HUES48 (cell line): Measurements from ENCODE around the gene TGFB3.
"Not testable (repeated sequence)": the region's sequence is repeated elsewhere in the genome, so short reads cannot be mapped to it uniquely, and the experiment has no call there.

Experiments used
- H3K27ac ChIP-seq: one replicate; pipeline ENCODE4 v1.7.0; 2013; ENCODE audit warnings: low read depth, low read length, inconsistent platforms
- H3K27me3 ChIP-seq: 2 replicates; pipeline ENCODE4 v1.6.1; 2013; ENCODE audit warnings: mild to moderate bottlenecking, low read length; ENCODE audit not compliant: control insufficient read depth, insufficient read depth
- H3K36me3 ChIP-seq: 2 replicates; pipeline ENCODE4 v1.6.1; 2013; ENCODE audit warnings: low read length; ENCODE audit not compliant: control insufficient read depth, insufficient read depth
- H3K4me1 ChIP-seq: 2 replicates; pipeline ENCODE4 v1.6.1; 2013; ENCODE audit warnings: mild to moderate bottlenecking, low read length; ENCODE audit not compliant: control insufficient read depth, insufficient read depth
- H3K4me3 ChIP-seq: 2 replicates; pipeline ENCODE4 v1.5.1; 2013; ENCODE audit warnings: mild to moderate bottlenecking, low read depth, low read length
- H3K9ac ChIP-seq: 2 replicates; pipeline ENCODE4 v1.6.1; 2013; ENCODE audit warnings: mild to moderate bottlenecking, low read depth, low read length, moderate library complexity
- H3K9me3 ChIP-seq: 2 replicates; pipeline ENCODE4 v1.6.1; 2013; ENCODE audit warnings: low read length; ENCODE audit not compliant: control insufficient read depth, insufficient read depth

Gene TGFB3

DNA sequence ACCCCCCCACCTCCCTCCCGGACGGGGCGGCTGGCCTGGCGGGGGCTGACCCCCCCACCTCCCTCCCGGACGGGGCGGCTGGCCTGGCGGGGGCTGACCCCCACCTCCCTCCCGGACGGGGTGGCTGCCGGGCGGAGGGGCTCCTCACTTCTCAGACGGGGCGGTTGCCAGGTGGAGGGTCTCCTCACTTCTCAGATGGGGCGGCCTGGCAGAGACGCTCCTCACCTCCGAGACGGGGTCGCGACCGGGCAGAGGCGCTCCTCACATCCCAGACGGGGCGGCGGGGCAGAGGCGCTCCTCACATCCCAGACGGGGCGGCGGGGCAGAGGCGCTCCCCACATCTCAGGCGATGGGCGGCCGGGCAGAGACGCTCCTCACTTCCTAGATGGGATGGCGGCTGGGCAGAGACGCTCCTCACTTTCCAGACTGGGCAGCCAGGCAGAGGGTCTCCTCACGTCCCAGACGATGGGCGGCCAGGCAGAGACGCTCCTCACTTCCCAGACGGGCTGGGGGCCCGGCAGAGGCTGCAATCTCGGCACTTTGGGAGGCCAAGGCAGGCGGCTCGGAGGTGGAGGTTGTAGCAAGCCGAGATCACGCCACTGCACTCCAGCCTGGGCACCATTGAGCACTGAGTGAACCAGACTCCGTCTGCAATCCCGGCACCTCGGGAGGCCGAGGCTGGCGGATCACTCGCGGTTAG is 56.5 kb downstream of the TGFB3 start:
- not testable (repeated sequence) for H3K27ac ChIP-seq

DNA sequence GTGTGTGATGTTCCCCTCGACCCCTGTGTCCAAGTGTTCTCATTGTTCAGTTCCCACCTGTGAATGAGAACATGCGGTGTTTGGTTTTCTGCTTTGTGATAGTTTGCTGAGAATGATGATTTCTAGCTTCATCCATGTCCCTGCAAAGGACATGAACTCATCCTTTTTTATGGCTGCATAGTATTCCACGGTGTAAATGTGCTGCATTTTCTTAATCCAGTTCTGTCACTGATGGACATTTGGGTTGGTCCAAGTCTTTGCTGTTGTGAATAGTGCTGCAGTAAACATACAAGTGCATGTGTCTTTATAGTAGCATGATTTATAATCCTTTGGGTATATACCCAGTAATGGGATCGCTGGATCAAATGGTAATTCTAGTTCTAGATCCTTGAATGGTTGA is 61.4 kb downstream of the TGFB3 start:
- not testable (repeated sequence) for H3K9ac ChIP-seq, H3K27me3 ChIP-seq, H3K36me3 ChIP-seq, H3K4me3 ChIP-seq, H3K27ac ChIP-seq, H3K9me3 ChIP-seq
- H3K4me1 ChIP-seq, result peaks cover 13% of the 10 kb centered on the region

More for the DNA sequence above, 56.5 kb downstream of the TGFB3 start:
- H3K27me3 ChIP-seq, H3K4me3 ChIP-seq, H3K36me3 ChIP-seq, H3K9ac ChIP-seq, H3K4me1 ChIP-seq, H3K9me3 ChIP-seq: not testable (repeated sequence)

DNA sequence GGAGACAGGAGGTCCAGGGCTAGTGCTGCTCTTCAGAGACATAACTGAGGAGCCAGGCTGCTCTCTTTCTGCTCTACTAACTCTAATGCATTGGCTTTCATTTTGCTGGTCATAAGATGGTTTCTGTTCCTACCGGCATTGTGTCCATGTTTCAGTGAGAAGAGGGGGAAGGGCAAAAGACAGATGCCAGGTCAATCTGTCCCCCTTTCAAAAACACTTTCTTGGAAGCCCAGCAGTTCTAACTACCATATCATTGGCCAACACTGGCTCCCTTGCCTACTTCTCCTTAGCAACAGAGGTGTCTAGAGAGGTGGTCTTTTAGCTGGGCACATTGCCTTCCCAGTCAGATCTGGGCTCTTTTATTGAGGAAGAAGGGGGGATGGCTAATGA is 63.9 kb downstream of the TGFB3 start:
- Histone ChIP-seq H3K9ac (no peak overlapping the region), H3K4me1 (peaks cover 13% of the 10 kb centered on the region), H3K9me3 (no peaks in the 10 kb centered on the region)

DNA sequence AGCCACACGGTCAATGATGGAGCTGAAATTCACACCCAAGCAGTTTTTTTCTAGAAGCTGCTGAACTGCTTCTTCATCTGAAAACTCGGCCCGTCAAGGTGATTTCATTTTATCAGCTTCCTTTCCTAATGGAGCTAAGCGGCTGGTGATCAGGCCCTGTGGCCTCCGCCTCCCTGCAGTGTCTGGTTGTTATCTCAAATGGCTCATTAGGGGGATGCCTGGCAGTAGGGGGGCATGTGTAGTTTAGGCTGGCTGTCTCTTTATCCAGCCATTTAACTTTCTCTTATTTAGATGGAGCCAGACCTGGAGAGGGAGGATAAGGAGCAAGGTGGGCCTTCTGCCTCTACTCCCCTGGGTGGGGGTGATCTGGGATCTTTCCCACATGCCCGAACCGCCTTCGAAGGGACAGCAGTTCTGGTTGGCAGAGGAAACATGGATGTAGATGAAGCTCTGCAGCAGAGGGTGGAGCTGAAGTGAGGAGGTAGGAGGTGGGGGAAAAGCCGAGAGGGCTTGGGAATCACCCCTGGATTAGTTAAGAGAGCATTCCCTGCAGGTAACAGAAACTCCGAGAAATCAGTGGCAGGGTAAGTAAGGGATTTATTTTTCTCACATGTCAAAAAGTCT is 64.4 kb downstream of the TGFB3 start:
- H3K4me3 ChIP-seq, result no peak overlapping the region
- H3K27ac ChIP-seq, result peak overlapping the region; percentile 45
- peaks cover 13% of the 10 kb centered on the region for H3K4me1 ChIP-seq
- no peaks in the 10 kb centered on the region for H3K9me3 ChIP-seq
- H3K36me3 ChIP-seq, result no peaks in the 10 kb centered on the region
- H3K9ac ChIP-seq, result no peak overlapping the region
- no peaks in the 10 kb centered on the region for H3K27me3 ChIP-seq

More for the DNA sequence above, 63.9 kb downstream of the TGFB3 start:
- H3K36me3 ChIP-seq, result no peaks in the 10 kb centered on the region
- no peak overlapping the region for H3K27ac ChIP-seq
- H3K27me3 ChIP-seq, result no peaks in the 10 kb centered on the region
- H3K4me3 ChIP-seq, result no peak overlapping the region

DNA sequence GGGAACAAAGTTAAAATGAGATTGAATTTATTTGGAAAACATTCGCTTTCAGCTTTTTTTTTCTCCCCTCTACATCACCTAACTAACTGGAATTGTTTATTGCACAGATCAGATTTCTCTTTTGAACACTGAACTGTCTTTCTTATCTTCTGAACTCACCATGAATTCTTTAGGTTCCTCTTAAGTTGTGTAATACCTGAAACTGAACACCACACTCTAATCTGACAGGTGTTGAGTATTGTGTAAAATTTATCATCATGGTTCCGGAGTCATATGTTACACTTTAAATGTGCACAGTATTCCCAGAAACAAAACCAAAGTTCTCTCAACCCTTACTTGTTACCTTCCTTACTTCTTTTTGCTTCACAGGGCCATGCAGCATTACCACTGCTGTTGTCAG is 66.8 kb downstream of the TGFB3 start:
- Histone ChIP-seq H3K27ac (no peak overlapping the region), H3K4me1 (peaks cover 29% of the 10 kb centered on the region), H3K9me3 (no peaks in the 10 kb centered on the region), H3K36me3 (no peaks in the 10 kb centered on the region; the same call in 1 of the 2 replicates), H3K9ac (no peak overlapping the region), H3K4me3 (no peak overlapping the region), H3K27me3 (no peaks in the 10 kb centered on the region)

DNA sequence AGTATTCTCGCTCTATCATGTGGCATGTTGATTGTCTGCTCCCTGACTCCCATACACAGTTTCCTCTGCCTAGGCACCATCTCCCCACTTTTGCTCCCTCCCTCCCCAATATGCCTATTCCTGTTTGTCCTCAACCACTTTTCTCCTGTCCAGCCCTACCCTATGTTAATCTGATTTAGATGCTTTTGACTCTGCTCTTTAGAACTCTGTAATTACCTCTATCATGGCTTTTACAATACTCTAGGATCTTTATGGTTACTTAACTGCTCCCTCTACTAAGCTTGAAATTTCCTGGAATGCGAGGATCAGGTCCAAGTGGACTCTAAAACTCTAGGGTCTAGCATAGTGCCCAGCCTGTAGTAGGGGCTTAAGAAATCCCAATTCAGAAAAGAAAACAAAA is 68.6 kb downstream of the TGFB3 start:
- Histone ChIP-seq H3K9ac (no peak overlapping the region), H3K27me3 (no peaks in the 10 kb centered on the region), H3K4me1 (peaks cover 28% of the 10 kb centered on the region), H3K4me3 (no peak overlapping the region), H3K9me3 (no peaks in the 10 kb centered on the region), H3K36me3 (no peaks in the 10 kb centered on the region; the same call in 1 of the 2 replicates), H3K27ac (no peak overlapping the region)

DNA sequence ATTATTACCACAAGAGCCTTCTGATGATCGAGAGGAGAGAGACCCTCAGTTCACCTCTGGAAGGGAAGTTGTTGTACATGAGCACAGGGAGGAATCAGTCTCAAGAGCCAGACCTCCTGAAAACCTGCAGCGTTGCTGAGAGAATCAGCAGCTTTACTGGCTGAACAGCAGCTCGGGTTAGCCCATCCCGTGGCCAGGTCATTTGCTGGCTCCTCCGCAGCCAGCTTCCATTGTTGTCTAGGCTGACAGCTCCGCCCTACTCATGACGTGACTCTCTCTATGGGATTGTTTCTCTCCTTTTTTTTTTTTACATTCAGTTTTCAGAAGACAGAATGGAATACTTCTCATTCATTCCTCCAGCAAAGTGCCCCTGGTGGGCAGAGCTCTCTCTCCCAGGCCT is 69.9 kb downstream of the TGFB3 start:
- Histone ChIP-seq H3K9me3 (no peaks in the 10 kb centered on the region), H3K9ac (no peak overlapping the region), H3K4me3 (no peak overlapping the region), H3K36me3 (no peaks in the 10 kb centered on the region; the same call in 1 of the 2 replicates), H3K27ac (peak overlapping the region; percentile 49), H3K4me1 (peaks cover 18% of the 10 kb centered on the region), H3K27me3 (no peaks in the 10 kb centered on the region)

DNA sequence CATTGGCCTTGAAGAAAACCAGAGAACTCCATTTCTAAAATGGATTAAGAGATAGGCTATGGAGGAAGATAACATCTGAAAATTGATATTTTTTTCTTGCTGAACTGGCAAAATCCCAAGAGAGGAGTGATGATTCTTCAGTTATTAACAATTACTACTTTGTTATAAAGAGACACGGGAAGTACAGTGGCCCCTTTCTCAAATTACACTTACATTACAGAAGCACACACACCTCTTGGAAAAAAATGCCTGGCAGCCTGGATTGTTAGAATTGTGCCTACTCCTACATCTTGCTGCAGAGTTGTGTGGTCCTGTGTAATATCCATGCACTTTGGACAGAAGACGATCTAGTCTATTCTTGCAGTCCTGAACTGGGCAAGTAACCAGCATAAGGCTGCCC is 71.7 kb downstream of the TGFB3 start:
- H3K9ac ChIP-seq, result no peak overlapping the region
- H3K9me3 ChIP-seq, result no peaks in the 10 kb centered on the region
- H3K4me3 ChIP-seq, result no peak overlapping the region
- H3K36me3 ChIP-seq, result no peaks in the 10 kb centered on the region; the same call in 1 of the 2 replicates
- no peaks in the 10 kb centered on the region for H3K27me3 ChIP-seq
- H3K27ac ChIP-seq, result no peak overlapping the region
- H3K4me1 ChIP-seq, result peaks cover 17% of the 10 kb centered on the region

DNA sequence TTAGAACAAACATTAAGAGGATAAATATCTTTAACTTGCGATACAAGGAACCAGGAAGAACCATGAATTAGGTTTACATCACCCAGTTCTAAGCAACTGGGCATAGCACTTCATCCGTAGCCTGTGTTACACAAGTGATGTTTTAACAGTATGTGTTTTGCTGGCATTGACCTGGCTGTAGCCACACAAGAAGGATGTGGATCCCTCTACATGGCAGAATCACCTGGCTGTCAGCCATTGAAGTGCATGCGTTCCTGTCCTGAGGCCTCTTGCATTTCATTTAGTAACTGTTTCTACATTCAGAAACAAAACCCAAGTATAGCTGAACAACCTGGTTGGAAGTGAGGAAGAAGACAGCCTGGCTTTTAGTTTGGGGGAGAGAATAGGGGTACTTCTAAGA is 72.2 kb downstream of the TGFB3 start:
- no peaks in the 10 kb centered on the region for H3K9me3 ChIP-seq
- H3K9ac ChIP-seq, result no peak overlapping the region
- no peak overlapping the region for H3K4me3 ChIP-seq

More for the DNA sequence above, 72.2 kb downstream of the TGFB3 start:
- H3K4me1 ChIP-seq, result peaks cover 17% of the 10 kb centered on the region
- no peak overlapping the region for H3K27ac ChIP-seq
- no peaks in the 10 kb centered on the region for H3K27me3 ChIP-seq
- no peaks in the 10 kb centered on the region; the same call in 1 of the 2 replicates for H3K36me3 ChIP-seq
